HG03045 (cell line): ENCODE results near the gene RPLP2.

Experiments used
- ATAC-seq: cut with Tn5 transposase; IDR thresholded peaks from one replicate; pipeline ENCODE4 v1.9.1; 2021; ENCODE audit warnings: mild to moderate bottlenecking, moderate library complexity; ENCODE audit not compliant: unreplicated experiment

The RPLP2 gene

GRCh38 chr11:846496-847098 lies 36.8 kb downstream of the RPLP2 start:
- no peak for ATAC-seq

GRCh38 chr11:847876-848275 lies 38.1 kb downstream of the RPLP2 start:
- no peak for ATAC-seq

- ATAC-seq, result no peak
Measured at GRCh38 chr11:848380-848931, 38.7 kb downstream of the RPLP2 start.

GRCh38 chr11:849104-849824 lies 39.5 kb downstream of the RPLP2 start:
- ATAC-seq, result no peak

GRCh38 chr11:849951-850774 lies 40.4 kb downstream of the RPLP2 start:
- no peak for ATAC-seq

GRCh38 chr11:850775-851763 lies 41.3 kb downstream of the RPLP2 start:
- no peak for ATAC-seq

- ATAC-seq, result no peak
Measured at GRCh38 chr11:852762-853161, 43.0 kb downstream of the RPLP2 start.

- ATAC-seq, result no peak
Measured at GRCh38 chr11:853682-854448, 44.1 kb downstream of the RPLP2 start.

- no peak for ATAC-seq
Measured at GRCh38 chr11:854601-855329, 45.0 kb downstream of the RPLP2 start.

GRCh38 chr11:855330-855674 lies 45.5 kb downstream of the RPLP2 start:
- ATAC-seq, result no peak

- no peak for ATAC-seq
Measured at GRCh38 chr11:855796-856195, 46.0 kb downstream of the RPLP2 start.

GRCh38 chr11:856397-856796 lies 46.6 kb downstream of the RPLP2 start:
- ATAC-seq, result no peak

GRCh38 chr11:858053-858761 lies 48.4 kb downstream of the RPLP2 start:
- no peak for ATAC-seq

- ATAC-seq, result no peak
Measured at GRCh38 chr11:858762-859339, 49.1 kb downstream of the RPLP2 start.

GRCh38 chr11:859394-860131 lies 49.8 kb downstream of the RPLP2 start:
- ATAC-seq, result no peak

GRCh38 chr11:860234-861104 lies 50.7 kb downstream of the RPLP2 start:
- no peak for ATAC-seq

- no peak for ATAC-seq
Measured at GRCh38 chr11:861105-861479, 51.3 kb downstream of the RPLP2 start.
